NT2/D1 (cell line): ENCODE data around the gene PHC1.

Source experiments
- DNase-seq: peaks from one replicate; pipeline ENCODE4 v3.0.0-alpha.2; 2011; ENCODE audit warnings: low read depth, low spot score
- H3K27me3 ChIP-seq: 2 replicates; pipeline ENCODE4 v1.6.0; 2011; ENCODE audit warnings: mild to moderate bottlenecking; ENCODE audit not compliant: insufficient read length, insufficient read depth
- H3K36me3 ChIP-seq: 2 replicates; pipeline ENCODE4 v1.6.1; 2011; ENCODE audit warnings: mild to moderate bottlenecking, low read length, mixed read lengths; ENCODE audit not compliant: insufficient read depth, insufficient read length
- H3K4me1 ChIP-seq: 2 replicates; pipeline ENCODE4 v1.5.1; 2011; ENCODE audit not compliant: insufficient read depth, insufficient read length
- H3K4me3 ChIP-seq: 2 replicates; pipeline ENCODE4 v1.5.1; 2011; ENCODE audit warnings: low read depth; ENCODE audit not compliant: insufficient read length
- H3K9ac ChIP-seq: 2 replicates; pipeline ENCODE4 v1.6.0; 2011; ENCODE audit warnings: low read depth; ENCODE audit not compliant: insufficient read length
- H3K9me3 ChIP-seq: 2 replicates; pipeline ENCODE4 v1.5.1; 2011; ENCODE audit warnings: mild to moderate bottlenecking, low read length; ENCODE audit not compliant: insufficient read depth
- SUZ12 ChIP-seq: IDR thresholded peaks from 2 replicates; pipeline ENCODE4 v1.6.1; 2011; ENCODE audit not compliant: insufficient read length, insufficient read depth; ENCODE audit errors: extremely low read depth
- YY1 ChIP-seq: IDR thresholded peaks from 2 replicates; pipeline ENCODE4 v1.6.1; 2011; ENCODE audit not compliant: insufficient read length, insufficient read depth
- ZNF274 ChIP-seq: IDR thresholded peaks from 2 replicates; pipeline ENCODE4 v1.6.1; 2011; ENCODE audit warnings: mild to moderate bottlenecking, low read depth, low read length

PHC1 gene

DNA sequence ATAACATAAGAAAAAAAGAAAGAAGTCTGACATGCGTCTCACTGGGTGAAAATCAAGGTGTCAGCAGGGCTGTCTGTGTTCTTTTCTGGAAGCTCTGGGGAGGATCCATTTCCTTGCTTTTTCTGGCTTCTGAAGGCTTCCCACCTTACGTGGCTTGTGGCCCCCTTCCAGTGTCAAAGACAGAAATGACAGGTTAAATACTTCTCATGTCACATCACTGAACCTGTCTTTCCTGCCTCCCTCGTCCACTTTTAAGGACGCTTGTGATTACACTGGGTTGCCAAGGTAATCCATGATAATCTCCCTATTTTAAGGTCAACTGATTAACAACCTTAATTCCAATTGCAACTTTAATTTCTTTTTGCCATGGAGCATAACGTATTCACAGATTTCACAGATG is 4.6 kb upstream of the PHC1 start:
- Histone ChIP-seq H3K27me3 (no peaks in the 10 kb centered on the region), H3K9ac (no peak overlapping the region), H3K9me3 (no peaks in the 10 kb centered on the region), H3K4me1 (peaks cover 8% of the 10 kb centered on the region), H3K36me3 (no peaks in the 10 kb centered on the region), H3K4me3 (no peak overlapping the region)
- no peak for DNase-seq
- TF ChIP-seq SUZ12: no peak
- TF ChIP-seq ZNF274: no peak
- TF ChIP-seq YY1: no peak

- TF ChIP-seq SUZ12 (no peak), ZNF274 (no peak), YY1 (no peak)
- Histone ChIP-seq H3K27me3 (no peaks in the 10 kb centered on the region), H3K9me3 (no peaks in the 10 kb centered on the region), H3K4me1 (peaks cover 8% of the 10 kb centered on the region), H3K4me3 (peak overlapping the region; percentile 57), H3K9ac (peak overlapping the region; percentile 88), H3K36me3 (no peaks in the 10 kb centered on the region)
- DNase-seq: peak; percentile 100
Observed at GRCh38 chr12:8911606-8912268, 2.6 kb upstream of the PHC1 start.

GRCh38 chr12:8912914-8913313 is 1.4 kb upstream of the PHC1 start:
- peak; percentile 85 for DNase-seq
- Histone ChIP-seq H3K4me1 (peaks cover 8% of the 10 kb centered on the region), H3K9me3 (no peaks in the 10 kb centered on the region), H3K9ac (peak overlapping the region; percentile 88), H3K27me3 (no peaks in the 10 kb centered on the region), H3K36me3 (peaks cover 5% of the 10 kb centered on the region), H3K4me3 (peak overlapping the region; percentile 57)
- TF ChIP-seq SUZ12 (no peak), ZNF274 (no peak), YY1 (no peak)

- H3K9ac ChIP-seq: peak overlapping the region; percentile 88
- H3K27me3 ChIP-seq: no peaks in the 10 kb centered on the region
- no peak for DNase-seq
- H3K4me1 ChIP-seq: peaks cover 8% of the 10 kb centered on the region
- H3K9me3 ChIP-seq: no peaks in the 10 kb centered on the region
- H3K4me3 ChIP-seq: peak overlapping the region; percentile 57
- TF ChIP-seq YY1: no peak
- H3K36me3 ChIP-seq: peaks cover 12% of the 10 kb centered on the region
Observed at GRCh38 chr12:8913702-8914032, 642 bp upstream of the PHC1 start.

DNA sequence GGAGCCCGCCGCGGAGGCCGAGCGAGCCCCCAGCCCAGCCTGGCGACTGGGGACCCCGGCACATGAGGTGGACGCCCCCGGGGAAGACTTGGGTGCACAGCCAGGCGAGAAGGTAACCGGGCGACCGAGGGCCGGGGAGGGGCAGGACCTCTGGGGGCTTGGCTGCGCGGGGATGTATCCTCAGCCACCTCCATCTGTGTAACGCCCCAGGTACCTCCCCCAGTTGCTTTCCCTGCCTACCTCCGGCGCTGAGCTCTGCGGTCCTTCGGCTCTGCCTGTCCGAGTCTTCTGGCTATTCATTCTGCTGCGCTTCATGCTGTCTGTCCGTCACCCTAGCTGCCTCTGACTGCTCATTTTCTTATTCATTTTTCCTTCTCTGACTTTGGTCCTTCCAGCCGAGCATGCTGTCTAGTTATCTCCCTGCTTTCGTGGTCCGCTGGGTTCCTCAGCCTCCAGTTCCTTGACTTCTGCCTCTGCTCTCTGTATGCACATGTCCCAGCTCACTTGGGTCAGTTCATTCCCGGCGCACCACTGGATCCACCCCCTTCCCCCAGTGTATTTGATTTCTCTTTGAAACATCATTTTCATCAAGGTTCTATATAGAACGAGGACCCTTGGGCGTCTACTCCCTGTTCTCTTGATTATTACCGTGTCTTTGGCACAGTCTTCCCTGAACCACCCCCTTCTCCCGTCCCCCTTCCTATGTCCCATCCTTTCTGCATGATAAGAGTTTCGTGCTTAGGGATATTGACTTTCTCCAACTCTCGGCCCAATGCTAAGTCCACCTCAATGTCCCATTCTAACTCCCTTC is 612 bp downstream of the PHC1 start:
- Histone ChIP-seq H3K9me3 (no peaks in the 10 kb centered on the region), H3K4me1 (peaks cover 12% of the 10 kb centered on the region), H3K27me3 (no peaks in the 10 kb centered on the region), H3K9ac (peak overlapping the region; percentile 91), H3K4me3 (peak overlapping the region; percentile 84), H3K36me3 (peaks cover 23% of the 10 kb centered on the region)
- TF ChIP-seq SUZ12 (no peak), YY1 (no peak), ZNF274 (no peak)
- DNase-seq: peak; percentile 84

- Histone ChIP-seq H3K9me3 (no peaks in the 10 kb centered on the region), H3K27me3 (no peaks in the 10 kb centered on the region), H3K36me3 (peaks cover 35% of the 10 kb centered on the region), H3K4me3 (peak overlapping the region; percentile 84), H3K9ac (peak overlapping the region; percentile 91), H3K4me1 (peaks cover 8% of the 10 kb centered on the region)
- TF ChIP-seq YY1: no peak
- TF ChIP-seq SUZ12: no peak
- TF ChIP-seq ZNF274: no peak
- no peak for DNase-seq
Observed at GRCh38 chr12:8916154-8916553, 1.8 kb downstream of the PHC1 start.

DNA sequence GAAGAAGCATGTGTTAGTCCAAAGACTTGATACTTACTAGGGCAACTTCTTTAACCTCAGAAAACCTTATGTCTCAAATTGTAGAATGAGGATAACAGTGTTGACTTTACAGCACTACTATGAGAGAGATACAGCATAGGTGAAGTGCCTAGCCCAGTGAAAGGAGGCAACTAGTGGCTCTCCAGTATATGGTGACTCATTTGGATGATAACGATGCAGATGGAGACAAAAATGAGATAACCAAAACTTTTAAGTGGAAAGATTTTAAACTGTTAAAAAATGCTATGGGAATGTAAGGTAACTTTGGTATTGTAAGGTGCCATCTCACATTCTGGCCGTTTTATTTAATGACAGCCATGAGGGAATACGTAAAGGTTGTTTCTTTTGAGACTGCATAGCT is 2.7 kb downstream of the PHC1 start:
- Histone ChIP-seq H3K27me3 (no peaks in the 10 kb centered on the region), H3K9me3 (no peaks in the 10 kb centered on the region), H3K4me3 (peak overlapping the region; percentile 84), H3K4me1 (peaks cover 8% of the 10 kb centered on the region), H3K36me3 (peaks cover 43% of the 10 kb centered on the region), H3K9ac (no peak overlapping the region)
- DNase-seq: no peak
- no peak for TF ChIP-seq SUZ12
- TF ChIP-seq ZNF274: no peak
- TF ChIP-seq YY1: no peak
